H1 (cell line): ENCODE results near the gene AQP7. TPM values are rescaled to one million over a fixed set of nuclear protein-coding genes. Genes with fewer than 3 reads are reported as not detected.

Experiments used
- CHD1 ChIP-seq: IDR thresholded peaks from 2 replicates; pipeline ENCODE4 v1.6.1; 2012; ENCODE audit warnings: low read depth, low read length, improper control_type of control experiment
- CHD7 ChIP-seq: fragments of 300-600 bp; sonication (generic); IDR thresholded peaks from 2 replicates; pipeline ENCODE4 v1.7.1; 2012; ENCODE audit warnings: low read length, moderate library complexity, mild to moderate bottlenecking, inconsistent platforms; ENCODE audit not compliant: insufficient replicate concordance
- EP300 ChIP-seq, 2 experiments: IDR thresholded peaks; 1 replicate in 1 of 2; 2 replicates in 1 of 2; pipeline ENCODE4 v1.6.1; 2011 to 2012; ENCODE audit warnings: low read depth in 2 of 2, low read length in 2 of 2, mild to moderate bottlenecking in 2 of 2, borderline replicate concordance in 1 of 2, inconsistent platforms in 1 of 2, moderate library complexity in 1 of 2
- FOSL1 ChIP-seq: IDR thresholded peaks from 2 replicates; pipeline ENCODE4 v1.6.1; 2011; ENCODE audit warnings: mild to moderate bottlenecking, low read depth, low read length, moderate library complexity; ENCODE audit not compliant: insufficient read depth
- GTF2F1 ChIP-seq: IDR thresholded peaks from 2 replicates; pipeline ENCODE4 v1.6.1; 2012; ENCODE audit warnings: low read depth, low read length, improper control_type of control experiment, borderline replicate concordance
- HDAC2 ChIP-seq, 2 experiments: fragments of 300-600 bp in 1 of 2; sonication (generic) in 1 of 2; IDR thresholded peaks; 2 replicates each; pipeline ENCODE4 v1.6.1; 2011 to 2012; ENCODE audit warnings: low read depth in 2 of 2, low read length in 2 of 2, mild to moderate bottlenecking in 2 of 2, moderate library complexity in 2 of 2, borderline replicate concordance in 1 of 2, inconsistent platforms in 1 of 2
- JUND ChIP-seq: IDR thresholded peaks from 2 replicates; pipeline ENCODE4 v1.6.1; 2011; ENCODE audit warnings: mild to moderate bottlenecking, improper control_type of control experiment, low read length
- KDM1A ChIP-seq: fragments of 200-600, 300-600 bp; sonication (generic); IDR thresholded peaks from 2 replicates; pipeline ENCODE4 v1.7.1; 2016; ENCODE audit warnings: mild to moderate bottlenecking, low read length, borderline replicate concordance
- SIX5 ChIP-seq: IDR thresholded peaks from 2 replicates; pipeline ENCODE4 v1.6.1; 2011; ENCODE audit warnings: mild to moderate bottlenecking, low read depth, low read length
- ZNF274 ChIP-seq: IDR thresholded peaks from 2 replicates; pipeline ENCODE4 v1.7.0; 2012; ENCODE audit warnings: low read length, borderline replicate concordance; ENCODE audit errors: extremely low read depth
- polyA plus RNA-seq, 7 experiments: library from polyadenylated mRNA; depleted of rRNA in 3 of 7; stranded (reverse) in 5 of 7; unstranded in 2 of 7; fragments of >200 nt in 5 of 7; fragments of 200-250 nt in 2 of 7; gene quantifications; 1 replicate in 5 of 7; 2 replicates in 1 of 7; 4 replicates in 1 of 7; pipeline versions ENCODE4 v1.2.1 to v1.2.3, GENCODE V29; 2011 to 2013; ENCODE audit warnings: missing spikeins in 2 of 7, mixed read lengths in 2 of 7
- total RNA-seq: library from RNA; stranded (reverse); fragmentation: NEBNext Ultra II Directional; extraction: Animal tissue kit (Norgen Biotek cat#: 25700); gene quantifications from 2 replicates; pipeline ENCODE4 v1.2.1, GENCODE V29; 2021

AQP7 gene
- total and polyA plus RNA-seq, 2 of the 8 experiments (the other 6 are each of a cell fraction or from before 2014, with no cell fraction given), result not detected

- peak; percentile 1 for TF ChIP-seq CHD7
- TF ChIP-seq HDAC2 (IDR thresholded peaks at IDR 0.05; ENCODE audit: borderline replicate concordance in 1 of 2, low read depth in 2 of 2, low read length in 2 of 2), result no peak
- peak; percentile 92 for TF ChIP-seq JUND
- 0 out of 2 replicates have a peak, but pooled peaks have one; percentile 2 for TF ChIP-seq SIX5
- TF ChIP-seq FOSL1, result no peak
- TF ChIP-seq EP300 (IDR thresholded peaks at IDR 0.05; ENCODE audit: borderline replicate concordance in 1 of 2, low read depth in 2 of 2, low read length in 2 of 2), result peak in 1 of 2 experiments; percentile 97; a peak in 2 of 3 replicates
- TF ChIP-seq KDM1A, result peak; percentile 43; the same call in 1 of the 2 replicates
- TF ChIP-seq CHD1, result peak; percentile 91
- TF ChIP-seq ZNF274, result no peak
- TF ChIP-seq GTF2F1, result no peak
Measured at GRCh38 chr9:33375238-33375840, 27.0 kb downstream of the AQP7 start (continued).
